HEK293T (cell line): ENCODE results near the gene HELB.

ENCODE experiments used
- CTCF ChIA-PET: fragments of 350-600 bp; formaldehyde crosslinking; extraction: SDS; loops from one replicate; lab custom pipeline; 2021; ENCODE audit warnings: antibody characterized with exemption, inconsistent platforms; lab: Yijun Ruan, JAX
- POLR2A ChIA-PET: fragments of 350-600 bp; formaldehyde crosslinking; extraction: SDS; loops from one replicate; lab custom pipeline; 2020; ENCODE audit warnings: antibody characterized with exemption, inconsistent platforms; lab: Yijun Ruan, JAX
- DNase-seq: peaks from one replicate; pipeline ENCODE4 v3.0.0; 2012; ENCODE audit warnings: mixed read lengths; ENCODE audit errors: extremely low spot score
- ARNT ChIP-seq: fragments of 450-650 bp; IDR thresholded peaks from 2 replicates; pipeline ENCODE4 v1.6.1; 2017; ENCODE audit warnings: mild to moderate bottlenecking
- BHLHE40 ChIP-seq: fragments of 450-650 bp; IDR thresholded peaks from 2 replicates; pipeline ENCODE4 v1.6.1; 2016; ENCODE audit warnings: mild to moderate bottlenecking, moderate library complexity, borderline replicate concordance
- CTBP1 ChIP-seq: fragments of 450-650 bp; IDR thresholded peaks from 2 replicates; pipeline ENCODE4 v1.6.1; 2016; ENCODE audit warnings: borderline replicate concordance
- ELF4 ChIP-seq: fragments of 450-650 bp; IDR thresholded peaks from 2 replicates; pipeline ENCODE4 v1.6.1; 2017; ENCODE audit warnings: antibody characterized with exemption
- FOXA1 ChIP-seq: fragments of 450-650 bp; IDR thresholded peaks from 2 replicates; pipeline ENCODE4 v1.6.1; 2016; ENCODE audit warnings: mild to moderate bottlenecking
- FOXK2 ChIP-seq: fragments of 450-650 bp; IDR thresholded peaks from 2 replicates; pipeline ENCODE4 v1.6.1; 2016; ENCODE audit warnings: mild to moderate bottlenecking
- FOXM1 ChIP-seq: fragments of 450-650 bp; IDR thresholded peaks from 2 replicates; pipeline ENCODE4 v1.6.1; 2017; ENCODE audit warnings: mild to moderate bottlenecking, borderline replicate concordance
- HDGF ChIP-seq: fragments of 450-650 bp; IDR thresholded peaks from 2 replicates; pipeline ENCODE4 v1.6.1; 2017; ENCODE audit warnings: antibody characterized with exemption, borderline replicate concordance
- L3MBTL2 ChIP-seq: fragments of 450-650 bp; conservative IDR thresholded peaks from 2 replicates; pipeline ENCODE4 v1.6.1; 2016; ENCODE audit warnings: mild to moderate bottlenecking
- LEF1 ChIP-seq: fragments of 450-650 bp; IDR thresholded peaks from 2 replicates; pipeline ENCODE4 v1.6.1; 2017; ENCODE audit warnings: mild to moderate bottlenecking, borderline replicate concordance
- NFRKB ChIP-seq: fragments of 450-650 bp; IDR thresholded peaks from 2 replicates; pipeline ENCODE4 v1.6.1; 2016; ENCODE audit warnings: mild to moderate bottlenecking, moderate library complexity
- PKNOX1 ChIP-seq: fragments of 450-650 bp; IDR thresholded peaks from 2 replicates; pipeline ENCODE4 v1.6.1; 2016
- SP1 ChIP-seq: fragments of 450-650 bp; IDR thresholded peaks from 2 replicates; pipeline ENCODE4 v1.6.1; 2017
- SUZ12 ChIP-seq: fragments of 450-650 bp; IDR thresholded peaks from 2 replicates; pipeline ENCODE4 v1.6.1; 2016; ENCODE audit warnings: mild to moderate bottlenecking
- TARDBP ChIP-seq: fragments of 450-650 bp; IDR thresholded peaks from 2 replicates; pipeline ENCODE4 v1.6.1; 2016
- ZNF384 ChIP-seq: fragments of 450-650 bp; IDR thresholded peaks from 2 replicates; pipeline ENCODE4 v1.6.1; 2016

HELB gene

GRCh38 chr12:66337381-66338010 lies 35.2 kb downstream of the HELB start:
- CTCF ChIA-PET: no interaction called here
- no peak for DNase-seq
- POLR2A ChIA-PET: no interaction called here
- TF ChIP-seq FOXM1: no peak
- no peak for TF ChIP-seq ZNF384
- no peak for TF ChIP-seq ELF4
- TF ChIP-seq LEF1: no peak
- no peak for TF ChIP-seq FOXA1
- no peak for TF ChIP-seq L3MBTL2
- no peak for TF ChIP-seq HDGF
- no peak for TF ChIP-seq SP1
- TF ChIP-seq CTBP1: no peak
- TF ChIP-seq TARDBP: no peak
- TF ChIP-seq PKNOX1: no peak
- TF ChIP-seq FOXK2: no peak
- TF ChIP-seq BHLHE40: no peak
- no peak for TF ChIP-seq ARNT
- no peak for TF ChIP-seq SUZ12
- no peak for TF ChIP-seq NFRKB

DNA sequence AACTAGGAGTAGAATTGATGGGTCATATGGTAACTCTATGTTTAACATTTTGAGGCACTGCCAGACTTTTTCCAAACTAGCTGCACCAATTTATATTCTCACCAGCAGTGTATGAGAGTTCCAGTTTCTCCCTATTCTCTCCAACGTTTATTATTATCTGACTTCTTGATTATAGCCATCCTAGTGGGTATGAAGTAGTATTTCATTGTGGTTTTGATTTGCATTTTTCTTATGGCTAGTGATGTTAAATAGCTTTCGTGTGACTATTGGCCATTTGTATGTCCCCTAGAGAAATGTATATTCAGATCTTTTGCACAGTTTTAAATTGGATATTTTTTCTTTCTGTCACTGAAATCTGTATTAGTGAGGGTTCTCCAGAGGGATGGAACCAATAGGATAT lies 37.8 kb downstream of the HELB start:
- POLR2A ChIA-PET: no interaction called here
- no peak for TF ChIP-seq ELF4
- CTCF ChIA-PET: no interaction called here
- DNase-seq: no peak

DNA sequence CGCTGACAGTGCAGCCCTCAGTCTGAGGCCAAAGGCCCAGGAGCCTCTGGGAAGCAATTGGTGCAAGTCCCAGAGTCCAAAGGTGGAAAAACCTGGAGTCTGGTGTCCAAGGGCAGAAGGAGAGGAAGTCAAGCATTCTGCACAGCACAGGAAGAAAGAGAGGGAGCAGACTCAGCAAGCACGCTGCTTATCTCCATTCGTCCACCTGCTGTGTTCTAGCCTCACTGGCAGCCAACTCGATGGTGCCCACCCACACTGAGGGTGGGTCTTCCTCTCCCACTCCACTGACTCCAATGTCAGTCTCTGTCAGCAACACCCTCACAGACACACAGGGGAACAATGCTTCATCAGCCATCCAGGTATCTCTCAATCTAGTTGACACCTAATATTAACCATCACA lies 38.8 kb downstream of the HELB start:
- ChIA-PET POLR2A (no interaction called here), CTCF (no interaction called here)
- DNase-seq: no peak
- no peak for TF ChIP-seq FOXM1
- no peak for TF ChIP-seq FOXK2
- no peak for TF ChIP-seq NFRKB
- no peak for TF ChIP-seq FOXA1
- no peak for TF ChIP-seq LEF1
- no peak for TF ChIP-seq SUZ12
- TF ChIP-seq ZNF384: no peak
- TF ChIP-seq ARNT: no peak
- TF ChIP-seq CTBP1: no peak
- TF ChIP-seq TARDBP: no peak
- TF ChIP-seq PKNOX1: no peak

- TF ChIP-seq PKNOX1 (no peak), TARDBP (no peak), BHLHE40 (no peak), LEF1 (no peak), ELF4 (no peak), L3MBTL2 (no peak), HDGF (no peak), NFRKB (no peak), SP1 (no peak), ARNT (no peak), FOXA1 (no peak), ZNF384 (no peak)
- CTCF ChIA-PET: no interaction called here
- POLR2A ChIA-PET: interaction anchor here (0.6 to 1.0 kb wide), 2 partner anchors 8 to 43 kb away, joined by 3 read pairs; partner anchors contain the start of gene HELB
- no peak for DNase-seq
Measured at GRCh38 chr12:66345212-66345611, 42.9 kb downstream of the HELB start.

DNA sequence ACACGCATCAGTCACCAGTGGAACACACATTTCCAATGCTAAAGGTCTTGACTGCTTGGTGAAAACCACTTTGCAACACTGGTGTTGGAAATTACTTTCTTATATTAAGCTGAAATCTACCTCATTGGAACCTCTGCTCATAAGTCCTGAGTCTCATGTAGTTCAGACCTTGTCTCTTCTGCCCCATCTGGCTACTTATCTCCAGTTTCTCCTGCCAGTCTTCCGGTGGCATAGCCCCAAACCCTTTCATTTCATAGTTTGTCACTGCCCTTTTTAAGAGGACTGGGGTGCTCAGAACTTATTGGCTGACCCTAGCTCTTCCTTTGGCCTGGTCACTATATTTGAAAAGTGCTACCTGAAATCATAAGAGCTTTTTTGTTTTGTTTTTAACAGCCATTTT lies 43.7 kb downstream of the HELB start:
- no peak for DNase-seq
- CTCF ChIA-PET: interaction anchor here (0.6 kb wide), 1 partner anchor 20 kb away, joined by 3 read pairs; no protein-coding TSS in a partner anchor
- POLR2A ChIA-PET: interaction anchor here (1.0 kb wide), 1 partner anchor 44 kb away, joined by 3 read pairs; the partner anchor contains the start of gene HELB
- TF ChIP-seq FOXA1 (no peak), HDGF (no peak), CTBP1 (no peak), NFRKB (no peak), LEF1 (no peak), FOXM1 (no peak), SP1 (no peak), BHLHE40 (no peak), ZNF384 (no peak), L3MBTL2 (no peak), ARNT (no peak), FOXK2 (no peak), PKNOX1 (no peak), SUZ12 (no peak), TARDBP (no peak), ELF4 (no peak)

DNA sequence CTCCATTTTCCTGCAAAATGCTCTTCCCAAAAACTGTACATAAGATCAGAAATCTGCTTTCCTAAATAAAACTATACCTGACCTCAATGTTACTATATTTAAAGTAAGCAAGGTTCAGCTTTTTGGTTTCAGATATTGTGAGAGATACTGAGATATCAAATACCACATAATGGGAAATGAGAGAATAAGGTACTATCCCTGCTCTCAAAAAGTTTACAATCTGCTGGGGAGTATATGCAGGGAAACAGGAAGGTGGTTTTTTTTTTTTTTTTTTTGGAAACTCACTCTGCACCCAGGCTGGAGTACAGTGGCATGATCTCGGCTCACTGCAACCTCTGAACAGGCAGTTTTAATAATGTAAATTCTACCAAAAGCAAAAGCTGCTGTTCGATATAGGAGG lies 49.0 kb downstream of the HELB start:
- TF ChIP-seq BHLHE40: no peak
- no peak for TF ChIP-seq TARDBP
- TF ChIP-seq SUZ12: no peak
- no peak for TF ChIP-seq FOXA1
- no peak for TF ChIP-seq HDGF
- TF ChIP-seq ARNT: no peak
- TF ChIP-seq ELF4: no peak
- TF ChIP-seq CTBP1: no peak
- no peak for TF ChIP-seq NFRKB
- DNase-seq: no peak
- ChIA-PET POLR2A (no interaction called here), CTCF (no interaction called here)
